Type B pancreatic cell (in vitro differentiated cells): ENCODE data around the gene RARRES2. TPM values are rescaled to one million over a fixed set of nuclear protein-coding genes. Genes with fewer than 3 reads are reported as not detected.

Experiments
- DNase-seq: peaks from one replicate; pipeline ENCODE4 v3.0.0; 2021; ENCODE audit warnings: mixed read lengths; ENCODE audit not compliant: unreplicated experiment; ENCODE audit errors: extremely low spot score
- H3K27ac Mint-ChIP-seq: 2 replicates; pipeline ENCODE4 v1.8.0; 2021; ENCODE audit warnings: mild to moderate bottlenecking, mixed read lengths
- H3K27me3 Mint-ChIP-seq: 2 replicates; pipeline ENCODE4 v1.8.0; 2021; ENCODE audit warnings: mixed read lengths
- H3K36me3 Mint-ChIP-seq: 2 replicates; pipeline ENCODE4 v1.8.0; 2021; ENCODE audit warnings: mixed read lengths
- H3K4me1 Mint-ChIP-seq: one replicate; pipeline ENCODE4 v1.8.0; 2021; ENCODE audit warnings: mixed read lengths; ENCODE audit not compliant: unreplicated experiment
- H3K4me3 Mint-ChIP-seq: 2 replicates; pipeline ENCODE4 v1.8.0; 2021; ENCODE audit warnings: mild to moderate bottlenecking, mixed read lengths
- H3K9me3 Mint-ChIP-seq: 2 replicates; pipeline ENCODE4 v1.8.0; 2021; ENCODE audit warnings: mixed read lengths
- CTCF ChIP-seq: fragments of 200-600 bp; sonication (generic); conservative IDR thresholded peaks from 2 replicates; pipeline ENCODE4 v1.5.0; 2021; ENCODE audit warnings: antibody characterized with exemption, mild to moderate bottlenecking
- total RNA-seq: library from RNA; stranded (reverse); gene quantifications from 2 replicates; pipeline ENCODE4 v1.2.1, GENCODE V29; 2021; ENCODE audit warnings: low replicate concordance

RARRES2 gene
- total RNA-seq, 1 donor from 2014 or later, result 109 TPM

GRCh38 chr7:150358988-150359621 is 17.7 kb upstream of the RARRES2 start:
- Mint-ChIP-seq H3K4me3 (no peak overlapping the region), H3K36me3 (no peaks in the 10 kb centered on the region), H3K27me3 (no peaks in the 10 kb centered on the region), H3K9me3 (no peaks in the 10 kb centered on the region), H3K4me1 (peaks cover 39% of the 10 kb centered on the region), H3K27ac (no peak overlapping the region)
- no peak for DNase-seq
- TF ChIP-seq CTCF, result no peak

- no peaks in the 10 kb centered on the region for H3K27me3 Mint-ChIP-seq
- TF ChIP-seq CTCF, result no peak
- H3K9me3 Mint-ChIP-seq, result no peaks in the 10 kb centered on the region
- no peak overlapping the region for H3K4me3 Mint-ChIP-seq
- no peak overlapping the region for H3K27ac Mint-ChIP-seq
- no peak for DNase-seq
- H3K36me3 Mint-ChIP-seq, result no peaks in the 10 kb centered on the region
- peaks cover 35% of the 10 kb centered on the region for H3K4me1 Mint-ChIP-seq
Observed at GRCh38 chr7:150358433-150358832, 17.0 kb upstream of the RARRES2 start.

- Mint-ChIP-seq H3K9me3 (no peaks in the 10 kb centered on the region), H3K27me3 (no peaks in the 10 kb centered on the region), H3K36me3 (no peaks in the 10 kb centered on the region), H3K4me3 (no peak overlapping the region), H3K27ac (no peak overlapping the region), H3K4me1 (peaks cover 32% of the 10 kb centered on the region)
- no peak for TF ChIP-seq CTCF
- DNase-seq, result no peak
Observed at GRCh38 chr7:150357771-150358427, 16.5 kb upstream of the RARRES2 start.

- H3K4me1 Mint-ChIP-seq, result peaks cover 25% of the 10 kb centered on the region
- no peaks in the 10 kb centered on the region for H3K36me3 Mint-ChIP-seq
- no peak overlapping the region for H3K4me3 Mint-ChIP-seq
- TF ChIP-seq CTCF, result no peak
- H3K27me3 Mint-ChIP-seq, result no peaks in the 10 kb centered on the region
- DNase-seq, result no peak
- no peaks in the 10 kb centered on the region for H3K9me3 Mint-ChIP-seq
- H3K27ac Mint-ChIP-seq, result no peak overlapping the region
Observed at GRCh38 chr7:150357270-150357669, 15.8 kb upstream of the RARRES2 start.

GRCh38 chr7:150356265-150356897 is 15.0 kb upstream of the RARRES2 start:
- Mint-ChIP-seq H3K27ac (no peak overlapping the region), H3K36me3 (no peaks in the 10 kb centered on the region), H3K27me3 (no peaks in the 10 kb centered on the region), H3K4me1 (peaks cover 16% of the 10 kb centered on the region), H3K4me3 (no peak overlapping the region), H3K9me3 (no peaks in the 10 kb centered on the region)
- no peak for DNase-seq
- TF ChIP-seq CTCF, result peak; percentile 82
